Measurements from ENCODE around the gene RPP40.
"Not testable (repeated sequence)": the region's sequence is repeated elsewhere in the genome, so short reads cannot be mapped to it uniquely, and the experiment has no call there.

Gene RPP40

DNA sequence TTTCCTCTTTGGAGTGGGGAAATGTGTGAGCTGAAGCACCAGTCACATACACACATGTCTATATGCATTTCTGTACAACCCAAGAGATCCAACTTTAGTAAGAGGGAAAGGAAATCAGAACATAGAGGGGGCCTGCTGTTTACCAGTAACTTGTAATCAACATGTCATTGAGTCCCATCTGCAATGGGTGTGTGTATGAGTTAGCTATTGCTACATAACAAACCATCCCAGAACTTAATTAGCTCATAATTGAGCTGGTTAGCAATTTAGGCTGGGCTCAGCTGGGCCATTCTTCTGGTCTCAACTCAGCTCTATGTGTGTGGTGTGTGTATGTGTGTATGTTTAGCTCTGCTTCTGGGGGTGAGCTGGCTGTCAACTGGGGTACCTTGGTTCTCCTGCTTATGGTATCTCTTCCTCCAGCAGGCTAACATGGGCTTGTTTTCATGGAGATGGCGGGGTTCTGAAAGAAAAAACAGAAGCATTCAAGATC, 10.3 kb upstream of the RPP40 start:
- no peak for DNase-seq (ENCODE audit: low read depth)

DNA sequence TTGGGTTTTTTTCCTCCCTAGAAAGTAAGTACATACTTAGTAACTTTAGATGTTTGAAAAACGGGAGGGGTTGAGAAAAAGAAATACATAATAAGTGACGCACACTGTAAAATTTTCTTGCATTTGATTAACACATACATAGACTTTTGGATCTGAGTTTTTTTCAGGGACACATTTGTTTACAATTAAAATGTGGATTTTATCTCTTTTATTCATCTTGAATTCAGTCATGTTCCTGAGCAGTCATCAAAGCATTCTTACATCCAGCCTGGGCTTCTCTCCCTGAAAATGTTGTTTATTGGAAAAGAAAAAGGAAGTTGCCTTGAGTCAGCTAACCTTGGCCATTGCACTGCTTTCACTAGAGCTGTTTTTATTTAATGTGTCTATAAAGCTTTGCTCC, 8.7 kb upstream of the RPP40 start:
- peak; percentile 53 for DNase-seq (ENCODE audit: low read depth)

DNA sequence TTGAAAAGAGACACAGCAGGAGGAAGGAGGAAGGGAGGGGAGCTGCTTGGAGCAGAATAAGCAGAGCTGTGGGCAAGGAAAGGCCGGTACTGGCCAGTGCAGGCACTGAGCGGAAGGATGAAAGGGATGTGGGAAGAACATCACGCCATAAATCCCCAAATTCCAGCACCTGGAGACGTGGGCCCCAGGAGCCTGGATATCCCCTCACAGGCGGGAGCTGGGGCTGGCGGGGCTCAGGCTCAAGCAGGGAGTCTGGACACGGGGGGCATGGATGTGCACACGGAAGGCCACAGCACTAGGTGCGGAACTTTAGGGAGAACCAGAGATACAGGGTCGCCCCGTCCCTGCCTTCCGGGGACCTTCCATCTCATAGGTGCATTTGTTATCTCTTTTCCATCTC, 7.5 kb upstream of the RPP40 start:
- DNase-seq (ENCODE audit: low read depth): no peak

DNA sequence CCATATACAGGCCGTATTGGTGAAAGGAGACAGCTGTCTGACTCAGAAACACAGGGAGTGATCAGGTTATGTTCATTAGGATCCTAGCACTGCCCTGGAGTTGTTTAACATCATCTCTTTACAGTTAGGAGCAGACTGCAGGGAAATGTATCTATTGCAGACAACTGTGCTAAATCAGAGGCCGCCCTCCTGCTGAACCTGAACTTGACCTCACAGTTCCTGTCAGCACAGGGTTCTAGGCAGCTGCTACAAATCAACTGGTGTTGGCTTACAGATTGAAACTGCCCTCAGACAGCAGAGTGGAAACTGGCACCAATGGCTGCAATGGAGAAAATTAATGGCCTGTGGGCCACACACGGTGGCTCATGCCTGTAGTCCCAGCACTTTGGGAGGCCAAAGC, 3.7 kb upstream of the RPP40 start:
- no peak for DNase-seq (ENCODE audit: low read depth)

DNA sequence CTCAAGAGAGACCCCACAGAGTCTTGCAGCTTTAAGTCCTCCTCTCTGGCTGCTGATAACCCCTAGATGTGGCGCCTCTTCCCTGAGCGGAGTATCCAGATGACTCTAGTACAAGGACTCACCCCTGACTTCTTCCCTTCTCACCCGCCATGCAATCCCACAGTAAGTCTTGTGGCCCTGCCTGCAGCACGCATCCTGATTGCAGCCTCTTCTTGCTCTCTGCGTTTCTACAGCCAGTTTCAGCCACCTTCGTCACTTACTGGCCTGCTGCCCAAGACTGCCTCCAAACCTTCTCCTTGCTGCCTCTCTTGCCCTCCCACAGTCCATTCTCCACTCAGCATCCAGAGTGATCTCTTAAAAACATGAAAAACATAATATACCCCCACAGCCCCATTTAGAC, 2.4 kb upstream of the RPP40 start:
- no peak for DNase-seq (ENCODE audit: low read depth)

DNA sequence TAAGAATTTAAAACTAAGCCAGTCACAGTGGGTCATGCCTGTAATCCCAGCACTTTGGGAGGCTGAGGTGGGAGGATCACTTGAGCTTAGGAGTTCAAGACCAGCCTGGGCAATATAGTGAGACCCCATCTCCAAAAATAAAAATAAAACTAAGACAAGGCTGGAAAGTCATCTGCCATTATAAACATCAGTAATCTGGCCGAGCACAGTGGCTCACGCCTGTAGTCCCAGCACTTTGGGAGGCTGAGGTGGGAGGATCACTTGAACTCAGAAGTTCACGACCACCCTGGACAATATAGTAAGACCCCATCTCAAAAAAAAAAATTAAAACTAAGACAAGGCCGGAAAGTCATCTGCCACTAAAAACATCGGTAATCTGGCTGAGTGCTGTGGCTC, 1.2 kb upstream of the RPP40 start:
- not testable (repeated sequence) for DNase-seq (ENCODE audit: low read depth)

DNA sequence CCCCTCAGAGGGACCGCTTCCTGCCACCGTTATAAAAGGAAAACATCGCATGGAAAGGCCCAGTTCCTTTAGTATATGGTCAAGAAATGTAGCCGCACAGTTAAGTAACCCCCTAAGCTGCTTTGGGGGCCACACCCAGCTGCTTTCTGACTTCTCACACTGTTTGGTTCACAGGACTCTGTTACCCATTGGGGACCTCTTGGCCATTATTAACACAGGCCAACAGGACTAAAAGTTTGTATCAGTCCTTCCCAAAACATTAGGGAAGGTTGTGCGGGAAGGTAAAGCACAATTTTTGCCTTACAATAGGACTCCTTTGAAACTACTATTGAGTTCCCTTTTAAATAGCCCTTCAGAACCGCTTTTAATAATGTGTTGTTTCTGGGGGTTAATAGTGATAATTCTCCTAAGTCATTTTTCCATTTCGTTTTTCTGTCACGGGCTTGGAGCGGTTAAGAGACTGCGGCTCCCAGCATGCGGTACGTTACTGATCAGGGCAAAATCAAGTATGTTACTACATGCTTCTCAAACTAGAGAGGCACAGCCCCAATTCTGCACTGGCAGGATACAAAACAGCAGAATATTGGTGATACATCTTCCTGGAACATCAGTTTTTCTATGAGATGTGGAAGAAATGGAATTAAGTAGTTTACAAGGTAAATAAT, 668 bp upstream of the RPP40 start:
- DNase-seq (ENCODE audit: low read depth): no peak

DNA sequence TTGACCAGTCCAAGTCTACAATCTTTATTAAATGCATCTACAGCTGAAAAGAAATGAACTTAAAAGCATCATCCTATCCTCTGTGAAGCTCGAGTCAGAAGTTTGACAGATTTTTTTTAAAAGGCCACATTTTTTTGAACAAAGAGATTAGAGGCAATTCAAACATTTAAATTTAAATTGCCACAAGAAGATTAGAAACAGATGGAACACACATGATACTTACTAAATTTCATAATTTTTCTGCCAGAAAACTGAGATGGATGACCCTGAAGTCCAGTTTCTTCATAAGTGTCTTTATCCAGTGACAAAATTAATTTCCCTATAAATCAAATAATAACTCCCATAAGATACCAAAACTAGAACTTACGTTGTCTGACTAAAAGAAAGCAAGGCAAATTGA, 4.3 kb downstream of the RPP40 start:
- DNase-seq (ENCODE audit: low read depth): no peak

DNA sequence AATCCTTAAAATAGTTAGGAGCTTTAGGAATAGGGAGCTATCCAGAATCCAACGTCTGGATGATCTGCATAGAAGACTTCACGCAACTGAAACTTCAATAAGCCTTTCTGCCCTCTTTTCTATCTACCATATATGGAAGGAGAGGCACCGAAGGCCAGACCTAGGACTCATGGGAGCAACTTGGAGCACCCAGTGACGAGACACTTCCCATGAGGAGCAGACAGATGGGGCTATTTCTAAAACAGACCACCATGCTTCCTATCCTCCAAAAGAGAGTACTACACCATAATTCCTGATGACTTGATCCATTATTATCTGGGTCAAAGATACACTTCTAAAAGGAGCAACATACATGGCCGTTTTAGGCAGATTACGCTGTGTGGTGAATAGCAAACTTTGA, 6.0 kb downstream of the RPP40 start:
- no peak for DNase-seq (ENCODE audit: low read depth)

DNA sequence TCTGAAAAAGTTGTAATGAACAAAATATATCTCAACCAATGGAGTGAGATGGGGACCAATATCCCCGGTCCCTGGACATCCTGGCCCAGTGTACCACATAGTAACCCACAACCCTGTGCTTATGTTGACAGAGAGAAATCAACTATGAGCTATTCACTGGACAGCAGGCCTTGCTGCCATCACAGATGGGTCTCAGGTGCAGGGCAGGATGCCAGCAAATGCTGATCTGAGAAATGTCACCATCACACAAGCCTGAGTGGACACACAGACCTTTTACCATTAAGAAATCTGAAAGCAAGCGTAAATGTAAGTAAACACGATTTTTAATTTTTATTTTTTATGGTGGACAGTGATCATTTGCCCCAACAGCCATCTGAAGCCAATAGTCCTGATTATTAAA, 9.1 kb downstream of the RPP40 start:
- no peak for DNase-seq (ENCODE audit: low read depth)

DNA sequence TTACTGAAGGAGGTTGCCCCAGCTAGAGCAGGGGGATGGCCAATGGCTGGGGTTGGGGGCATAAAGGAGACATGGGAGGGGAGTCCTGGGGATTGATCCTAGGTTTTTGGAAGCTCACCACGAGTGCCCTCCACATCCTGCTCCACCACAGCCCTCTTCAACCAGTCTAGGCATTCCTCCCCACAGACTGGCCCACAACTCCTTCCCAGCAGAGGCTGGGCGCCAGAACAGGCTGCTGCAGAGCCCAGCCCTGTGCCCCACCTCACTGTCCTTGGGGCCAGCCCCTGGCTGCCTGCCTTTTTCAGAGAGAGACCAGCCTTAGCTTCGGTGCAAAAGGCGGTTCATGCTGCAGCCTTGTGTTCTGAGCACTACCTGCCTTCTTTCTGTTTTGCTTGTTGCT, 16.4 kb downstream of the RPP40 start:
- no peak for DNase-seq (ENCODE audit: low read depth)

DNA sequence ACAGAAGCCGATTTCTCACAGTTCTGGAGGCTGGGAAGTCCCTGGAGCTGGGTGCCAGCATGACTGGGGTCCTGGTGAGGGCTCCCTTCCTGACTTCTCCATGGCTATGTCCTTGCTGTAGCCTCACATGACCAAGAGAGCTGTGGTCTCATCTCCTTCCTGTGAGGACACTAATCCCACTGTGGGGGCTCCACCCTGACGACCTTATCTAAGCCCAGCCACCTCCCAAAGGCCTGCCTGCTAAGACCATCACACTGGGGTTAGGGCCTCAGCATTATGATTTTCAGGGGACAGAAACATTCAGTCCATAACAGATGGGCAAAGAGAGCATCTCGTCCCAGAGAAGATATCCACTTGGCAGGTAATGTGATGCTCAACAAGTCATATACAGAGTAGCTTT, 16.8 kb downstream of the RPP40 start:
- no peak for DNase-seq (ENCODE audit: low read depth)

DNA sequence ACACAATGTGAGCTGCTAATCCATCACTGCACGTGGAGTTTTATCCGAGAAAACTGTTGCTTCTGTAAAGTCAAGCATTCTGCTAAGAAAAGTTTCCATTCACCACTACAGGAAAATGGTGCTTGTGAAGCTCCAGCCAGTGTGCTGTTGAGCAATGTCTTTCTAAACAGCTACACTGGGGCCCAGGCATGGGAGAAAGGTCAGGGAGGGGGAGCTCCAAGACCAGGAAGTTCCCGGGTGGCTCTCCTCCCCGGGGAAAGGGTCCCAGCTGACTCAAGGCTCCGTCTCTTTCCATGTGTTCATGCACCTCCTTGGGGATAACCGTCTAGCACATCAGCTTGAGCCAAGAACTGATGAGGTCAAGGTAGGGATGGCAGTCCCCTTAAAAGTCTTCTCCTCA, 20.5 kb downstream of the RPP40 start:
- DNase-seq (ENCODE audit: low read depth): no peak

DNA sequence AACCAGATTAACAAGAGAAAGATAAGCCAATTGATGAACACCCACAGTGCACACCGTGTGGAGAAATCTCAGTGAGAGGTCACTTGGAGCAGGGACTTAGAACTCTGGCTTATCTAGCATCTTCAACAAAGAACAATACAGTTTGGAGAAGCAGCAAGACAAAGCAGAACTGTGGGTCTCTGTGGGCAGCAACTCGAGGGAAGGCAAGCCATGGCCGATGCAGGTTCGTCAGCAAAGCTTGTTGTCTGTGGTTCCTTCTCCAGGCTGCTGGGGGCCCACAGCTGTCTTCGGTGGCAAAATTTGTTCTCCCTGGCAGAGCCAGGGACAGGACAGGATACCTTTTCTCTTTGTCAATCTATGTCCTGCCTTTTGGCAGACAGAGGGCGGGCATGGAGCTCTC, 22.1 kb downstream of the RPP40 start:
- DNase-seq (ENCODE audit: low read depth): no peak

DNA sequence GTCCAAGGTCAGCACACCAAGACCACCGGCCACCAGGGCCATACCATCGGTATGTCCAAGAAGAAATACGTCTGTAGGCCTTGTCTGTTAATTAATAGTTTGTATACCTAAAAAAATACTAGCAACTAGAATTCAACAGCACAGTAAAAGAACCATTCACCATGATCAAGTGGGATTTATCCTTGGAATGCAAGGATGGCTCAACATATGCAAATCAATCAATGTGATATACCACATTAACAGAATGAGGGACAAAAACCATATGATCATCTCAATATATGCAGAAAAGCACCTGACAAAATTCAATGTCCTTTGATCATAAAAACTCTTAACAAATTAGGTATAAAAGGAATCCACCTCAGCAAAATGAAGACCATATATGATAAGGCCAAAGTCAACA, 24.4 kb downstream of the RPP40 start:
- DNase-seq (ENCODE audit: low read depth): no peak

DNA sequence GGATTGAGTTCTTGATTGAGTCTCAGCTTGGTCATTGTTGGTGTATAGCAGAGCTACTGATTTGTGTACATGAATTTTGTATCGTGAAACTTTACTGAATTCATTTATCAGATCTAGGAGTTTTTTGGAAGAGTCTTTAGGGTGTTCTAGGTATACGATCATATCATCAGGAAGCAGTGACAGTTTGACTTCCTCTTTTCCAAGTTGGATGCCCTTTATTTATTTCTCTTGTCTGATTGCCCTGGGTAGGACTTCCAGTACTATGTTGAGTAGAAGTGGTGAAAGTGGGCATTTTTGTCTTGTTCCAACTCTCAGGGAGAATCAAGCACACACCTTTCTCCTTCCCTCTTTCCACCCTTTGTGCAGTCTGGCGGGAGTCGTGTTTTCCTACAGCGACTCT, 26.4 kb downstream of the RPP40 start:
- no peak for DNase-seq (ENCODE audit: low read depth)

DNA sequence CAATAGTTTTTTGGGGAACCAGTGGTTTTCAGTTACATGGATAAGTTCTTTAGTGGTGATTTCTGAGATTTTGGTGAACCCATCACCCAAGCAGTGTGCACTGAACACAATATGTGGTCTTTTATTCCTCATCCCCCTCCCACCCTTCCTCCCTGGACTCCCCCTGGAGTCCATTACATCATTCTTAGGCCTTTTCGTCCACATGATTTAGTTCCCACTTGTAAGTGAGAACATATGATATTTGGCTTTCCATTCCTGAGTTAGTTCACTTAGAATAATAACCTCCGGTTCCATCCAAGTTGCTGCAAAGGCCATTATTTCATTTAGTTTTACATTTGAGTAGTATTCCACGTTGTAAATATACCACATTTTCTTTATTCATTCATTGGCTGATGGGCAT, 28.3 kb downstream of the RPP40 start:
- no peak for DNase-seq (ENCODE audit: low read depth)

DNA sequence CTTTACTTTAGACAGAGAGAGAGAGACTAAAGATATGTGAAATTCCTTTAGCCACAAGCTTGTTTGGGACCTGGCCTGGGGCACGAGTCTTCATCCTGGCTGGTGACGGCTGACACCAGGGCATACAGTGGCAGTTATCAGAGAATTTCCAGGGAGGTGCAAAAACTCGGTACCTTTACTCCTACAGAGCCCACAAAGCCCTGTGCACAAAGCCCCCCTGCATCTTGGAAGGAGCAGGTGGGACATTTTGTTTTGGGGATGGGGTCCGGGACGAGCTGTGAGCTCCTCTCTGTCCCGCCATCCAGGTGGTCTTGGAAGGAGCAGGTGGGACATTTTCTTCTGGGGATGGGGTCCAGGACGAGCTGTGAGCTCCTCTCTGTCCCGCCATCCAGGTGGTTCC, 28.9 kb downstream of the RPP40 start:
- no peak for DNase-seq (ENCODE audit: low read depth)

DNA sequence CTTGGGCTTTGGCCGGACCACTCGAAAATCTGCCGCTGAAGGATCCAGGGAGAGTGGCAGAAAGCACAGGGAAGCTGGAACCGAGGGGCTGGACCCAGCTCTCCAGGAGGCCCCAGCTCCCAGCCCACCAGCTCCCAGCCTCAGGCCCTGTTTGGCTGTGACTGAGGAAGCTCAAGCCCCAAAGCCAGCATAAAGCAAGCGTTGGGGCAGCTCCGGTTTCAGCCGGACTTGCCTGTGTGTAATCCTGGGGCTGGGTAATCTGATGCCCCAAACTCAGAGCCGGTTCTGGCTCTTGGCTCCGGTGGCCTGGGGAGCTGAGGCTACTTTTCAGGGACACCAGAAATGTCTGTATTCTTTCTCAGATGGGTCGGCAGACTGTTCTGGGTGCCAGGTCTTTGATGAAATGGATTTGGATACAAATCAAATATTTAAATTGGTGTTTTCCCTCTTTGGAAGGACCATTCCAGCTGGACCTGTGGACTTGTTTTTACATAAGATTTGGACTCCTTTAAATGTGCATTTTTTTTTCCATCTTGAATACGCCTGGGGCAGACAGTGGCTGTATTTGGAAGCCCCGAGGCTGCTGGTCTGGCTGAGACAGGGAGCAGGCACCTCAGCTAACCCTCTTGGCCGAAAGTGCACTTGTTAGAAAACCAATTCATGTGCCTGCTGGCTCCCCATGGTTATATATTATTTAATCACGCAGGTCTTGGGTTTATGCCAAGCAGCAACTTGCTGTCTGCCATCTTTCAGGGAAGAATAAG, 29.7 kb downstream of the RPP40 start:
- peak; percentile 76 for DNase-seq (ENCODE audit: low read depth)

DNA sequence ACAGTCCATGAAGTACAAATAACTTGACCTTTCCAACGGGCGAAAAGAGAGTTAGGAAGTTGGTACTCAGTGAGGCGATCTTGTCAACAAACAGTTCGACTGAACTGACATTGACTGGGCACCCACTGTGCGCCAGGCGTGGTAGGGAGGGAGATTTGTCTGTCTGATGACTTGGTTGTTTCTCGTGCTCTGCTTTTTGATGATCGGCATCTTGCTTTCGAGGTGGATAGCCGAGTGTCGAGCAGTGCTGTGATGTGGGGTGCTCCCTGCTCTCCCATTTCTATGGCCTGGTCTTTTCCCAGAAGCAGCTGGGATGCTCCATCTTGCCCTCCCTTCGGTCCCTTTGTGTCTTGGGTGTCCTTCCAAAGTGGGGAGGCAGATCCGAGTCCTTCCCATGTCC, 30.4 kb downstream of the RPP40 start:
- DNase-seq (ENCODE audit: low read depth): no peak

DNA sequence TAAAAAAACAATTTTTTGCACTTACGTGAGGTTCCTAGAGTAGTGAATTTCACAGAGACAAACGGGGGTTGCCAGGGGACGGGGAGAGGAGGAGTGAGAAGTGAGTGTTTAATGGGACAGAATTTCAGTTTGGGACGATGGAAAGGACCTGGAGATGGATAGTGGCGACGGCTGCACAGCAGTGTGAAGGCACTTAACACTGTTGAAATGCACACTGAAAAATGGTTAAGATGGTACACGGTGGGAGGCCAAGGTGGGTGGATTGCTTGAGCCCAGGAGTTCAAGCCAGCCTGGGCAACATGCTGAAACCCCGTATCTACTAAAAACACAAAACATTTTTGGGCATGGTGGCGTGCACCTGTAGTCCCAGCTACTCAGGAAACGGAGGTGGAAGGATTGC, 31.4 kb downstream of the RPP40 start:
- DNase-seq (ENCODE audit: low read depth): no peak

DNA sequence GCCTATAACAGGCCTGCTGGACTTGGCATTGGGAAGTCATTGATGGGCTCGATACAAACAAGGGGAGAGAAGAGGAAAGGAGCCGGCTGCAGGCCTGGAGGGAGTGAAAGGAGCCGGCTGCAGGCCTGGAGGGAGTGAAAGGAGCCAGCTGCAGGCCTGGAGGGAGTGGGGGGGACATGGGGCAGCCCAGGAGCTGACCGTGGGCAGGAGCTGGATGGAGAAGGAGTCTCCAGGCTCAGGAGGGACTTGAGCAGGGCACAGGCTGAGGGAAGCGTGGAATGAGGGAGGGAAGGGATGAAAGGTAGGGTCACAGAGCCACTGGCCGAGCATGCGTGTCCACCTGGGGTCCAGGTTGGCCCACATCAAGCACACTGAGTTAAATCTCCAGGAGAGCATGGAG, 32.0 kb downstream of the RPP40 start:
- DNase-seq (ENCODE audit: low read depth): no peak

DNA sequence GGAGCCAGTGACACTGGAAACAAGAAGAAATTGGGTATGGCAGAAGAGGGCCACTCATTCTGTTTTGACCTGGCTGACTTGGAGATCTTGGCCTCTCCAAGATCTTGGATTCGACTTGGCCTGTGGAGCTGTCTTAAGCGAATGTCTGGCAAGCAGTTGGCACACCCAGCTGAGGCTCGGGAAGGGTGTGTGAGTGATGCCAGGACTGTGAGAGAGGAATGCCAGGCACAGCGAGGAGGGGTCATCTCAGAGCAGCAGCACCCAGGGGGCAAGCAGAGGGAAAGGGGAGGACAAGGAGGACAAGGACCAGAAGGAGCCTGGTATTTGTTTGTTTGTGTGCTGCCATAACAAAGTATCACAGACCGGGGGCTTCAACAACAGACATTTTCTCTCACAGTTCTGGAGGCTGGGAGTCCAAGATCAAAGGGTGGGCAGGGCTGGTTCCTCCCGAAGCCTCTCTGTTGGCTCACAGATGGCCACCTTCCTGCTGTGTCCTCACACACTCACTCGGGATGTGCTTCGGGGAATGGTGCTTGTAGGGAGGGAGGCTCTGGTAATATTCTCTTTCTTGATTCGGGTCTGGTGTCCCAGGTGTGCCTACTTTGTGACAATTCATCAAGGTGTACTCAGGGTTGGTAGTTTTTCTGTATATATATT, 33.0 kb downstream of the RPP40 start:
- no peak for DNase-seq (ENCODE audit: low read depth)
